ENCODE measurements around the gene ALOX12. TPM values are rescaled to one million over a fixed set of nuclear protein-coding genes. Genes with fewer than 3 reads are reported as not detected.

ALOX12 gene
- polyA plus RNA-seq, 1 of the 3 experiments (the other 2 are of a cell fraction): not detected

GRCh38 chr17:7016418-7016817 is 20.6 kb downstream of the ALOX12 start (continued):
- TF ChIP-seq, protein P1, sequence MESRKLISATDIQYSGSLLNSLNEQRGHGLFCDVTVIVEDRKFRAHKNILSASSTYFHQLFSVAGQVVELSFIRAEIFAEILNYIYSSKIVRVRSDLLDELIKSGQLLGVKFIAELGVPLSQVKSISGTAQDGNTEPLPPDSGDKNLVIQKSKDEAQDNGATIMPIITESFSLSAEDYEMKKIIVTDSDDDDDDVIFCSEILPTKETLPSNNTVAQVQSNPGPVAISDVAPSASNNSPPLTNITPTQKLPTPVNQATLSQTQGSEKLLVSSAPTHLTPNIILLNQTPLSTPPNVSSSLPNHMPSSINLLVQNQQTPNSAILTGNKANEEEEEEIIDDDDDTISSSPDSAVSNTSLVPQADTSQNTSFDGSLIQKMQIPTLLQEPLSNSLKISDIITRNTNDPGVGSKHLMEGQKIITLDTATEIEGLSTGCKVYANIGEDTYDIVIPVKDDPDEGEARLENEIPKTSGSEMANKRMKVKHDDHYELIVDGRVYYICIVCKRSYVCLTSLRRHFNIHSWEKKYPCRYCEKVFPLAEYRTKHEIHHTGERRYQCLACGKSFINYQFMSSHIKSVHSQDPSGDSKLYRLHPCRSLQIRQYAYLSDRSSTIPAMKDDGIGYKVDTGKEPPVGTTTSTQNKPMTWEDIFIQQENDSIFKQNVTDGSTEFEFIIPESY (IDR thresholded peaks at IDR 0.05; ENCODE audit: borderline replicate concordance, low read depth): no peak

DNA sequence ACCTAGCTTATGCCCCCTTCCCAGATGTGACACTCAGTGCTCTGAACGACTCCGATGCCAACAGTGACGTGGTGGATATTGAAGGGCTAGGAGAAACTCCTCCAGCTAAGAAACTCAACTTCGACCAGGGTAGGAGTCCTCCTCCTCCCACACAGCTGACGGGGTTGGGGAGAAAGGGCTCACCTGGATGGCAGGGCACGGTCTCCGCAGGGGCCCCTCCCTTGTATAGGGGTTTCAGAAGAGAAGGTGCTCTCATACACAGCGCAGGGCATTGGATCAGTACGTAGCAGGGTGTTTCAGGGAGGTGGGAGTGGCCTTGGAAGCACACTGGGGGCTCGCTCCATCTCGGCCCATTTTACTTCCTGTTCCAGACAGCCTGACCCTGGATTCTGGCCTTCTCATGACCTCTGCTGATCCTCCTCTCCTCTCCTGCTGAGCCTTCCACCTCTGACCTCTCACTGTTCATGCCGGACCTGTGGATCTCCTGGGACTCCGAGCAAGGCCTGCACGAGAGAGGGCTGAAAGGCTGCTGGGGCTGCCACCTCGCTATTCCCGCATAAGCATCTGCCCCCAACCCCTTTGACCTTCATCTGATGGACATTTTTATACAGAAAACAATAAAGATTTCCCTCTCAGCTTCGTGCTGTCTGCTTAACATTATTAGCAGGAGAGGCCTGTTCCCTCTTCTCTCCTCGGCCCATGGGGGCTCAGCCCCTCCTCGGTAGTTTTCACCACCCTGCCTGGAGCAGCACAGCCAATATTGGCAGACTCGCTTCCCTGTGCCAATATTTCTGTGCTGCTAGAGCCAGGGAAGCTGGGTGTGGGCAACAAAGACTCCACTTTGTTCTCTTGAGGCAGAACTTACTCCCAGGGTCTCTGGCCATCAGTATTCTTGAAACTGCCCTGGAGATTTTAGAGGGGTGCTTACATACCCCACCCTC is 21.3 kb downstream of the ALOX12 start:
- TF ChIP-seq ELF1 (IDR thresholded peaks at IDR 0.05): no peak
- TF ChIP-seq USF1 (IDR thresholded peaks at IDR 0.05; ENCODE audit: borderline replicate concordance, low read depth): no peak
- TF ChIP-seq RXRA (IDR thresholded peaks at IDR 0.05; ENCODE audit: borderline replicate concordance, low read depth): no peak
- TF ChIP-seq RAD21 (IDR thresholded peaks at IDR 0.05; ENCODE audit: low read length): no peak
- no peak for TF ChIP-seq FOSL2 (IDR thresholded peaks at IDR 0.05; ENCODE audit: borderline replicate concordance, low read depth)
- TF ChIP-seq MEF2A (IDR thresholded peaks at IDR 0.05; ENCODE audit: borderline replicate concordance, low read depth): no peak
- no peak for TF ChIP-seq JUND (IDR thresholded peaks at IDR 0.05)
- TF ChIP-seq SMC3 (IDR thresholded peaks at IDR 0.05; ENCODE audit: low read depth, low read length): no peak
- TF ChIP-seq FOXM1 (IDR thresholded peaks at IDR 0.05; ENCODE audit: low read depth): no peak
- TF ChIP-seq RFX5 (IDR thresholded peaks at IDR 0.05; ENCODE audit: low read length): no peak
- TF ChIP-seq TCF12 (IDR thresholded peaks at IDR 0.05): no peak
- TF ChIP-seq, protein P1 (IDR thresholded peaks at IDR 0.05; ENCODE audit: borderline replicate concordance, low read depth): no peak
- TF ChIP-seq CTCF (IDR thresholded peaks at IDR 0.05): no peak
- no peak for TF ChIP-seq GATA2 (CRISPR knock-in tag; IDR thresholded peaks at IDR 0.05)
- no peak for TF ChIP-seq MAX (IDR thresholded peaks at IDR 0.05; ENCODE audit: low read depth)
- TF ChIP-seq CHD2 (IDR thresholded peaks at IDR 0.05; ENCODE audit: low read length, partially characterized antibody): no peak
- no peak for TF ChIP-seq PBX3 (IDR thresholded peaks at IDR 0.05)
- TF ChIP-seq NFIC (IDR thresholded peaks at IDR 0.05; ENCODE audit: borderline replicate concordance): no peak
- Histone ChIP-seq H3K9me2 (no peaks in the 10 kb centered on the region), H3K36me3 (replicated peaks in 1 of 2; ENCODE audit: control insufficient read depth in 1 of 2, insufficient read depth in 2 of 2, low read length in 1 of 2) (peaks cover 0 to 7% of the 10 kb centered on the region in 2 experiments), H3K4me3 (ENCODE audit: low read depth in 2 of 2, low read length in 1 of 2) (no peak overlapping the region), H3K79me2 (ENCODE audit: insufficient read depth) (peaks cover 18% of the 10 kb centered on the region), H3K4me1 (ENCODE audit: control insufficient read depth in 1 of 2, insufficient read depth in 2 of 2, low read depth in 1 of 2, low read length in 1 of 2) (peaks cover 9 to 35% of the 10 kb centered on the region in 2 experiments; a peak in 2 of 4 replicates), H3K27ac (ENCODE audit: low read depth in 2 of 2, low read length in 1 of 2) (no peak overlapping the region; a peak in 1 of 4 replicates), H3K9me3 (no peaks in the 10 kb centered on the region), H3K9ac (no peak overlapping the region), H3K4me2 (no peak overlapping the region), H2AFZ (ENCODE audit: low read depth) (no peak overlapping the region), H3F3A (replicated peaks; ENCODE audit: insufficient read depth) (peaks cover 27% of the 10 kb centered on the region), H4K20me1 (ENCODE audit: insufficient read depth) (no peaks in the 10 kb centered on the region), H3K27me3 (ENCODE audit: insufficient read depth) (no peaks in the 10 kb centered on the region)
- CTCF ChIA-PET: interaction anchor here (1.4 to 1.9 kb wide), 3 partner anchors 17 to 103 kb away, joined by 3 to 9 read pairs (median 7); no protein-coding TSS in a partner anchor
- POLR2A ChIA-PET: no interaction called here
- no peak for DNase-seq
- 93% methylated on average over 13 of the region's 20 CpGs for WGBS (ENCODE audit: low lambda C conversion rate)
